Neural progenitor cell (in vitro differentiated cells): Measurements from ENCODE around the gene BBIP1. TPM values are rescaled to one million over a fixed set of nuclear protein-coding genes. Genes with fewer than 3 reads are reported as not detected.

Experiments used
- DNase-seq: peaks from one replicate; pipeline ENCODE4 v3.0.0-alpha.2; 2016; ENCODE audit warnings: low spot score
- H2AFZ ChIP-seq: fragments of 200-600 bp; sonication (generic); replicated peaks from 2 replicates; pipeline ENCODE4 v1.6.1; 2016; ENCODE audit warnings: antibody characterized with exemption
- H3F3A ChIP-seq: fragments of 200-600 bp; sonication (generic); 2 replicates; pipeline ENCODE4 v1.6.1; 2016; ENCODE audit warnings: antibody characterized with exemption, low read depth
- H3K27ac ChIP-seq: fragments of 200-600 bp; sonication (generic); 2 replicates; pipeline ENCODE4 v1.5.1; 2016; ENCODE audit warnings: mild to moderate bottlenecking
- H3K27me3 ChIP-seq: fragments of 200-600 bp; sonication (generic); 2 replicates; pipeline ENCODE4 v1.6.1; 2016; ENCODE audit warnings: mild to moderate bottlenecking, moderate library complexity
- H3K36me3 ChIP-seq: fragments of 200-600 bp; sonication (generic); 2 replicates; pipeline ENCODE4 v1.5.1; 2016
- H3K4me1 ChIP-seq: fragments of 200-600 bp; sonication (generic); 2 replicates; pipeline ENCODE4 v1.6.1; 2016; ENCODE audit warnings: mixed run types
- H3K4me2 ChIP-seq: fragments of 200-600 bp; sonication (generic); 2 replicates; pipeline ENCODE4 v1.6.1; 2016
- H3K4me3 ChIP-seq: fragments of 200-600 bp; sonication (generic); 2 replicates; pipeline ENCODE4 v1.5.1; 2016
- H3K79me2 ChIP-seq: fragments of 200-600 bp; sonication (generic); 2 replicates; pipeline ENCODE4 v1.6.1; 2016; ENCODE audit warnings: low read depth
- H3K9ac ChIP-seq: fragments of 200-600 bp; sonication (generic); 2 replicates; pipeline ENCODE4 v1.6.1; 2016
- H3K9me3 ChIP-seq: fragments of 200-600 bp; sonication (generic); 2 replicates; pipeline ENCODE4 v1.5.1; 2016; ENCODE audit warnings: low read depth
- H4K20me1 ChIP-seq: fragments of 200-600 bp; sonication (generic); 2 replicates; pipeline ENCODE4 v1.6.1; 2016; ENCODE audit warnings: low read depth
- H3K27ac Mint-ChIP-seq: 3 replicates; pipeline ENCODE4 v1.8.0; 2021; ENCODE audit warnings: mixed read lengths
- H3K27me3 Mint-ChIP-seq: 2 replicates; pipeline ENCODE4 v1.8.0; 2022; ENCODE audit warnings: low read depth, mild to moderate bottlenecking, inconsistent platforms, moderate library complexity, mixed read lengths; ENCODE audit not compliant: insufficient read depth
- H3K36me3 Mint-ChIP-seq: 3 replicates; pipeline ENCODE4 v1.8.0; 2021; ENCODE audit warnings: mixed read lengths
- H3K4me1 Mint-ChIP-seq: 3 replicates; pipeline ENCODE4 v1.8.0; 2021; ENCODE audit warnings: mixed read lengths
- H3K4me3 Mint-ChIP-seq: 3 replicates; pipeline ENCODE4 v1.8.0; 2021; ENCODE audit warnings: mild to moderate bottlenecking, moderate library complexity, mixed read lengths
- H3K9me3 Mint-ChIP-seq: 3 replicates; pipeline ENCODE4 v1.8.0; 2020; ENCODE audit warnings: mixed read lengths
- CTCF ChIP-seq: fragments of 200-600 bp; sonication (generic); IDR thresholded peaks from 2 replicates; pipeline ENCODE4 v1.5.1; 2017; ENCODE audit warnings: antibody characterized with exemption, mild to moderate bottlenecking
- EZH2 ChIP-seq: fragments of 200-600 bp; sonication (generic); IDR thresholded peaks from 2 replicates; pipeline ENCODE4 v1.6.1; 2017; ENCODE audit warnings: antibody characterized with exemption, mild to moderate bottlenecking, moderate library complexity
- EZH2phosphoT487 ChIP-seq: fragments of 200-600 bp; sonication (generic); IDR thresholded peaks from 2 replicates; pipeline ENCODE4 v1.6.1; 2017; ENCODE audit warnings: antibody characterized with exemption
- total RNA-seq: library from RNA; depleted of rRNA; stranded (reverse); fragments of >200 nt; gene quantifications from 2 replicates; pipeline ENCODE4 v1.2.3, GENCODE V29; 2015; ENCODE audit warnings: low replicate concordance

The BBIP1 gene
- total RNA-seq, 1 donor from 2014 or later, result 58.4 TPM

GRCh38 chr10:110859973-110860376 lies 59.0 kb downstream of the BBIP1 start:
- H3K27me3 Mint-ChIP-seq, result peaks cover 2% of the 10 kb centered on the region
- H3K9me3 Mint-ChIP-seq, result no peaks in the 10 kb centered on the region
- no peak for DNase-seq
- Histone ChIP-seq H3K4me3 (no peak overlapping the region), H3K9me3 (no peaks in the 10 kb centered on the region), H4K20me1 (no peaks in the 10 kb centered on the region), H3K79me2 (no peaks in the 10 kb centered on the region), H2AFZ (peak overlapping the region; percentile 1), H3K4me2 (no peak overlapping the region), H3K36me3 (no peaks in the 10 kb centered on the region), H3K4me1 (peaks cover 7% of the 10 kb centered on the region), H3K9ac (no peak overlapping the region), H3K27me3 (no peaks in the 10 kb centered on the region), H3F3A (no peaks in the 10 kb centered on the region), H3K27ac (no peak overlapping the region)
- no peaks in the 10 kb centered on the region for H3K36me3 Mint-ChIP-seq
- H3K27ac Mint-ChIP-seq, result no peak overlapping the region
- TF ChIP-seq EZH2, result no peak
- TF ChIP-seq EZH2phosphoT487, result no peak
- TF ChIP-seq CTCF, result no peak
- peaks cover 33% of the 10 kb centered on the region for H3K4me1 Mint-ChIP-seq
- H3K4me3 Mint-ChIP-seq, result no peak overlapping the region

- H3K27ac Mint-ChIP-seq, result no peak overlapping the region
- H3K36me3 ChIP-seq, result no peaks in the 10 kb centered on the region
- no peaks in the 10 kb centered on the region for H3K9me3 Mint-ChIP-seq
- H3F3A ChIP-seq, result no peaks in the 10 kb centered on the region
- H2AFZ ChIP-seq, result peak overlapping the region; percentile 1
- peaks cover 2% of the 10 kb centered on the region for H3K27me3 Mint-ChIP-seq
- H3K27me3 ChIP-seq, result no peaks in the 10 kb centered on the region
- H3K79me2 ChIP-seq, result no peaks in the 10 kb centered on the region
- no peak overlapping the region for H3K4me3 ChIP-seq
- H3K4me1 Mint-ChIP-seq, result peaks cover 27% of the 10 kb centered on the region
- H3K27ac ChIP-seq, result no peak overlapping the region
- H3K4me3 Mint-ChIP-seq, result no peak overlapping the region
- DNase-seq, result no peak
- no peaks in the 10 kb centered on the region for H4K20me1 ChIP-seq
- no peak overlapping the region for H3K9ac ChIP-seq
- H3K36me3 Mint-ChIP-seq, result no peaks in the 10 kb centered on the region
- H3K9me3 ChIP-seq, result no peaks in the 10 kb centered on the region
- no peak overlapping the region for H3K4me2 ChIP-seq
- no peak for TF ChIP-seq EZH2phosphoT487
- TF ChIP-seq CTCF, result no peak
- H3K4me1 ChIP-seq, result peaks cover under 1% of the 10 kb centered on the region
Measured at GRCh38 chr10:110859206-110859972, 59.6 kb downstream of the BBIP1 start.

- H3K36me3 ChIP-seq, result no peaks in the 10 kb centered on the region
- no peak overlapping the region for H3K4me3 ChIP-seq
- TF ChIP-seq EZH2phosphoT487 (no peak), EZH2 (no peak), CTCF (no peak)
- no peaks in the 10 kb centered on the region for H3F3A ChIP-seq
- no peaks in the 10 kb centered on the region for H3K79me2 ChIP-seq
- H2AFZ ChIP-seq, result peak overlapping the region; percentile 19
- Mint-ChIP-seq H3K4me1 (peaks cover 19% of the 10 kb centered on the region), H3K27me3 (peaks cover 2% of the 10 kb centered on the region), H3K9me3 (no peaks in the 10 kb centered on the region), H3K4me3 (no peak overlapping the region), H3K36me3 (no peaks in the 10 kb centered on the region), H3K27ac (no peak overlapping the region)
- no peak overlapping the region for H3K9ac ChIP-seq
- no peaks in the 10 kb centered on the region for H3K27me3 ChIP-seq
- no peak overlapping the region for H3K27ac ChIP-seq
- DNase-seq, result no peak
- H3K9me3 ChIP-seq, result no peaks in the 10 kb centered on the region
- H3K4me2 ChIP-seq, result no peak overlapping the region
- no peaks in the 10 kb centered on the region for H3K4me1 ChIP-seq
- H4K20me1 ChIP-seq, result no peaks in the 10 kb centered on the region
Measured at GRCh38 chr10:110858297-110858934, 60.6 kb downstream of the BBIP1 start.
